Left ventricle myocardium inferior (tissue), 1 donor: ENCODE results near the gene JUN. TPM values are rescaled to one million over a fixed set of nuclear protein-coding genes. Genes with fewer than 3 reads are reported as not detected.
A peak's percentile ranks its signal among the peaks of the same experiment; 100 is the strongest.

Source experiments
- DNase-seq: peaks from one replicate; pipeline ENCODE4 v3.0.0-alpha.2; 2020
- H3K27ac ChIP-seq: fragments of 200-600 bp; replicated peaks from 2 replicates; pipeline ENCODE4 v1.8.0; 2021
- H3K27me3 ChIP-seq: fragments of 200-600 bp; 2 replicates; pipeline ENCODE4 v1.8.0; 2021; ENCODE audit warnings: low read depth
- H3K36me3 ChIP-seq: fragments of 200-600 bp; 2 replicates; pipeline ENCODE4 v1.8.0; 2021
- H3K4me1 ChIP-seq: fragments of 200-600 bp; 2 replicates; pipeline ENCODE4 v1.8.0; 2021
- H3K4me3 ChIP-seq: fragments of 200-600 bp; 2 replicates; pipeline ENCODE4 v1.8.0; 2021; ENCODE audit warnings: mild to moderate bottlenecking, moderate library complexity
- H3K9me3 ChIP-seq: fragments of 200-600 bp; replicated peaks from 2 replicates; pipeline ENCODE4 v1.8.0; 2021
- intact Hi-C: fragments of 100-400 bp; cut with micrococcal nuclease; formaldehyde crosslinking; loops from one replicate; pipeline ENCODE4 v1.11.0; 2022
- total RNA-seq: library from RNA; stranded (reverse); fragmentation: NEBNext Ultra II Directional; extraction: Animal tissue kit (Norgen Biotek cat#: 25700); gene quantifications from one replicate; pipeline ENCODE4 v1.2.1, GENCODE V29; 2021
- TF ChIP-seq, protein P1 (sequence below): fragments of 200-600 bp; IDR thresholded peaks from 2 replicates; pipeline ENCODE4 v1.8.0; 2021; ENCODE audit warnings: antibody characterized with exemption, mild to moderate bottlenecking, borderline replicate concordance
- donor health status: DM: no; HTN: yes; CAD: no; lungs with severe emphysema.

JUN gene
- total RNA-seq, 1 donor from 2014 or later, result 101 TPM

DNA sequence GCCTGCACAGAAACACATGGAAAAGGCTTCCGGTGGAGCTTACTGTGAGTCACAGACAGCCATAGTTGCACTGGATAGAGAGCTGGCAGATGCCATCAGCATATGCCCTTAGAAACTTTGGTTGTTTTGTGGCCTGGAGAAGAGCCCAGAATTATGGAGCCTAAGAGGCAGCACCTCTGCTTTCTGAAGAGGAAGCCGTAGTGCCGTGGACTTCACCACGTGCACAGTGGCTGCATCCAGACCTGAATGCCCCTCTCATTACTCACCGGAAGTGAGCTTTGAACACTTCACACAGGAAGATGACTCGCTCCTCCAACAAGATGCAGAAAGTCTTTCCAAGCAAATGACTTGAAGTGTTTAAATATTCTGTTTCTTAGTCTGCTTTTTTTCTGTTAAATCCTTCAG lies 28.4 kb downstream of the JUN start:
- TF ChIP-seq, protein P1, sequence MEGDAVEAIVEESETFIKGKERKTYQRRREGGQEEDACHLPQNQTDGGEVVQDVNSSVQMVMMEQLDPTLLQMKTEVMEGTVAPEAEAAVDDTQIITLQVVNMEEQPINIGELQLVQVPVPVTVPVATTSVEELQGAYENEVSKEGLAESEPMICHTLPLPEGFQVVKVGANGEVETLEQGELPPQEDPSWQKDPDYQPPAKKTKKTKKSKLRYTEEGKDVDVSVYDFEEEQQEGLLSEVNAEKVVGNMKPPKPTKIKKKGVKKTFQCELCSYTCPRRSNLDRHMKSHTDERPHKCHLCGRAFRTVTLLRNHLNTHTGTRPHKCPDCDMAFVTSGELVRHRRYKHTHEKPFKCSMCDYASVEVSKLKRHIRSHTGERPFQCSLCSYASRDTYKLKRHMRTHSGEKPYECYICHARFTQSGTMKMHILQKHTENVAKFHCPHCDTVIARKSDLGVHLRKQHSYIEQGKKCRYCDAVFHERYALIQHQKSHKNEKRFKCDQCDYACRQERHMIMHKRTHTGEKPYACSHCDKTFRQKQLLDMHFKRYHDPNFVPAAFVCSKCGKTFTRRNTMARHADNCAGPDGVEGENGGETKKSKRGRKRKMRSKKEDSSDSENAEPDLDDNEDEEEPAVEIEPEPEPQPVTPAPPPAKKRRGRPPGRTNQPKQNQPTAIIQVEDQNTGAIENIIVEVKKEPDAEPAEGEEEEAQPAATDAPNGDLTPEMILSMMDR, result no peak
- intact Hi-C loops, result no loop called here
- H3K4me1 ChIP-seq, result peaks cover 20% of the 10 kb centered on the region

DNA sequence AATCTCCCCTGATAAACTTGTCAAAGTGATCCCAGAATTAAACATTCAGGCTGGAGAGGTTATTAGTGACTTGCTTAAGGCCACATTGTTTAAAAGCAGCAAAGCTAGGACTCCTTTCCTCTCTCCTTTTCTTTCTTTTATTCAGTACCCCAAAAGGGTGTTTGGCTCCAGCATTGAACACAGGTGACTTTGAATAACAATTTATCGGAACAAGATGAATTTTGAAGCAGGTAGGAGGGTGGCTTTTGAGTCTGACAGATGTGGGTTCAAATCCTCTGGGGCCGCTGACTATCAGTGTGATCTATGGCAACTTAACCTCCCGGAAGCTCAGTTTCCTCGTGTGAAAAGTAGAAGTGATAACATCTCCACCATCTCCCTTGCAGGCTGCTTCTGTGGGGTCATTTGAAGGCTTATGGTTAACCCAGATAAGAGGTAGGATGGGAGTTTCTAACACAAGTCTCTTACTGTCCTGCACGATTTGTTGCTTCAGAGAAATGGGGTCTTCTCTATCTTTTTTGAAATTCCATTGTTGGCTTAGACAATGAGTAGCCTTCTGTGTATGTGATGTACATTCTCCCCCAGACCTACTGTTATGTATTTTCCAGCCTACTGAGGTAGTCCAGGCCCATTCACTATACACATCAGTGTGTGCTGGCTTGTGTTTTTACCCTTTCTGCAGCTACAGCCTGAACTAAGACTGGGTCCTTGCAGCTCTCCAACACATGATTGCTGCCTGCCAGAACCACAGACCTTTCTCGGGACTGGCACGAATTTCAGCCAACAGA lies 29.0 kb downstream of the JUN start:
- peak overlapping the region; percentile 82 for H3K27ac ChIP-seq
- peak overlapping the region; percentile 36 for H3K4me3 ChIP-seq
- no peaks in the 10 kb centered on the region for H3K9me3 ChIP-seq
- H3K27me3 ChIP-seq, result no peaks in the 10 kb centered on the region
- TF ChIP-seq, protein P1, result no peak
- no peaks in the 10 kb centered on the region for H3K36me3 ChIP-seq
- peaks cover 20% of the 10 kb centered on the region for H3K4me1 ChIP-seq
- DNase-seq, result no peak
- intact Hi-C loops, result no loop called here

More for the DNA sequence above, 28.4 kb downstream of the JUN start:
- Histone ChIP-seq H3K36me3 (no peaks in the 10 kb centered on the region), H3K4me3 (peak overlapping the region; percentile 36), H3K27me3 (no peaks in the 10 kb centered on the region), H3K27ac (peak overlapping the region; percentile 82), H3K9me3 (no peaks in the 10 kb centered on the region)
- peak; percentile 28 for DNase-seq

DNA sequence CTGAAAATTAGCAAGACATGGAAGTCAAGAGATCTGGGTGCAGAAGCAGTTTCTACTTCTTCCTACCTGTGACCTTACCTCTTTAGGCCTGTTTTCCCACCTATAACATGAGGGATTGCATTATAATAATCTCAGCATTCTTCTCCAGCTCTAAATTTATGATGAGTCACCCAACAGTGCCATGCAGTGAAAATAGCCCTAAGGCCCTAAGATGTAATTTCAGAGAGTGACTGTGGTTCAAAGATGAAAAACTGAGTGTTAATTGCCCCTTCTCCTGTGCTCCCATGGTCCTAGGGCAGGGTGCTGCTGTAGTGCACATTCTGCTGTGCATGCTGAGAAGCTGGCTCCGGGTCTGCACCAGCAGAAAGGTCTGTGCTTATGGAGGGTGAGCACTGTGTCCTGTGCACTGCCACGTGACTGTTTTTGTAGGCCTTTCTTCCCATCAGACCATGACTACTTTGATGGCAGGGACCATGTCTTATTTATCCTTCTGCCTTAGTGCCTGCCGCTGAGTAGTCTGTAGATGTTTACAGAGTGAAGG lies 29.7 kb downstream of the JUN start:
- no peaks in the 10 kb centered on the region for H3K27me3 ChIP-seq
- TF ChIP-seq, protein P1, result no peak
- H3K27ac ChIP-seq, result peak overlapping the region; percentile 82
- intact Hi-C loops, result no loop called here
- peaks cover 20% of the 10 kb centered on the region for H3K4me1 ChIP-seq
- no peak for DNase-seq
- no peaks in the 10 kb centered on the region for H3K36me3 ChIP-seq
- H3K9me3 ChIP-seq, result no peaks in the 10 kb centered on the region
- no peak overlapping the region for H3K4me3 ChIP-seq

DNA sequence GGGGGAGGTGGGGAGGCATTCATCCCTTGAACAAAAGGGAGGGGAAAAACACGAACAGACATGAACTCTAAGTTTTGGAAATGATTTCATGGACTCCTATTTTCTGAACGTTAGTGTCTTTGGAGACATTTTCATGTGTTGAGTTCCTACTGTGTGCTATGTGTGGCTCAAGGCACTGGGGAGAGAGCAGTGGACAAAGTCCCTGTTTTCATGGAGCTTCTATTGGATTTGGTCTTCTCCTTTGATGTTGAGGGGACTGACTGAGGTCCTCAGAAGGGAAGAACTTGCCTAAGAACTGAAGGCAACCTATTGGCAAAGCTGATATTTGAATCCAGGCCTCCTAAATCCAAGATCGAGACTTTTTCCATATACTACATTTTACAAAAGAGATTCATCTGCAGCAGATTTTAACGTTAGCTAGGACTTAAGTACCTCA lies 30.4 kb downstream of the JUN start:
- DNase-seq, result no peak
- Histone ChIP-seq H3K27me3 (no peaks in the 10 kb centered on the region), H3K27ac (peak overlapping the region; percentile 46), H3K36me3 (no peaks in the 10 kb centered on the region), H3K4me3 (no peak overlapping the region), H3K9me3 (no peaks in the 10 kb centered on the region), H3K4me1 (peaks cover 20% of the 10 kb centered on the region)
- intact Hi-C loops, result no loop called here
- TF ChIP-seq, protein P1, result no peak

DNA sequence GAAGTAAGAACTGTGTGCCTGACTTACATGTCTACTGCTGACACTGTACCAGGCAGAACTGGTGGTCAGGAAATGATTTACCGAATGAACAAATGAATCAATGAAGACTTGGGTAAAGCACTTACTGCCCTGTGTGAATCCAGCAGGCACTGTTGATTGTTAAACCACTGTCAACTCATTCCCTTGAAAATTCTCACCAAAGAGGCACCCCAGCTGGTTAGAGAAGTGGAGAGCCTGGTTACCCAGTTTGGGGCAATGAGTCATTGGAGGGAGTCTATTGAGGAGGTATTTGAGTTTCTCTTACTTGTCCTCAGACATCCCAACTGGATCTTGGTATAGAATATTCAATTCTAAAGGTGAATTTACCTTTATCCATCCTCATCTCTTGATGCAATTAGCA lies 34.2 kb downstream of the JUN start:
- Histone ChIP-seq H3K4me3 (no peak overlapping the region), H3K27ac (no peak overlapping the region), H3K4me1 (peaks cover 1% of the 10 kb centered on the region), H3K27me3 (no peaks in the 10 kb centered on the region), H3K9me3 (no peaks in the 10 kb centered on the region), H3K36me3 (no peaks in the 10 kb centered on the region)
- TF ChIP-seq, protein P1, result no peak
- intact Hi-C loops, result no loop called here
- DNase-seq, result no peak
